Nephron (organoid): ENCODE data around the gene MARS1.

ENCODE experiments used
- H3K27ac Mint-ChIP-seq, 3 experiments: 2 replicates each; pipeline ENCODE4 v1.8.0; 2020; ENCODE audit warnings: mixed read lengths in 3 of 3, mild to moderate bottlenecking in 2 of 3, moderate library complexity in 1 of 3
- H3K27me3 Mint-ChIP-seq: 2 replicates; pipeline ENCODE4 v1.8.0; 2021; ENCODE audit warnings: low read depth, mild to moderate bottlenecking, moderate library complexity, mixed read lengths
- H3K36me3 Mint-ChIP-seq: 2 replicates; pipeline ENCODE4 v1.8.0; 2020; ENCODE audit warnings: low read depth, mixed read lengths
- H3K4me1 Mint-ChIP-seq: 2 replicates; pipeline ENCODE4 v1.8.0; 2020; ENCODE audit warnings: mixed read lengths
- H3K4me3 Mint-ChIP-seq, 3 experiments: 2 replicates each; pipeline ENCODE4 v1.8.0; 2020; ENCODE audit warnings: mild to moderate bottlenecking in 3 of 3, mixed read lengths in 3 of 3, moderate library complexity in 2 of 3
- H3K9me3 Mint-ChIP-seq: 2 replicates; pipeline ENCODE4 v1.8.0; 2020; ENCODE audit warnings: mixed read lengths
- CTCF ChIP-seq, 3 experiments: fragments of 200-600 bp; sonication (generic); IDR thresholded peaks; one replicate each; pipeline ENCODE4 v1.5.0; 2021; ENCODE audit warnings: antibody characterized with exemption in 3 of 3; ENCODE audit not compliant: unreplicated experiment in 3 of 3

Gene MARS1

DNA sequence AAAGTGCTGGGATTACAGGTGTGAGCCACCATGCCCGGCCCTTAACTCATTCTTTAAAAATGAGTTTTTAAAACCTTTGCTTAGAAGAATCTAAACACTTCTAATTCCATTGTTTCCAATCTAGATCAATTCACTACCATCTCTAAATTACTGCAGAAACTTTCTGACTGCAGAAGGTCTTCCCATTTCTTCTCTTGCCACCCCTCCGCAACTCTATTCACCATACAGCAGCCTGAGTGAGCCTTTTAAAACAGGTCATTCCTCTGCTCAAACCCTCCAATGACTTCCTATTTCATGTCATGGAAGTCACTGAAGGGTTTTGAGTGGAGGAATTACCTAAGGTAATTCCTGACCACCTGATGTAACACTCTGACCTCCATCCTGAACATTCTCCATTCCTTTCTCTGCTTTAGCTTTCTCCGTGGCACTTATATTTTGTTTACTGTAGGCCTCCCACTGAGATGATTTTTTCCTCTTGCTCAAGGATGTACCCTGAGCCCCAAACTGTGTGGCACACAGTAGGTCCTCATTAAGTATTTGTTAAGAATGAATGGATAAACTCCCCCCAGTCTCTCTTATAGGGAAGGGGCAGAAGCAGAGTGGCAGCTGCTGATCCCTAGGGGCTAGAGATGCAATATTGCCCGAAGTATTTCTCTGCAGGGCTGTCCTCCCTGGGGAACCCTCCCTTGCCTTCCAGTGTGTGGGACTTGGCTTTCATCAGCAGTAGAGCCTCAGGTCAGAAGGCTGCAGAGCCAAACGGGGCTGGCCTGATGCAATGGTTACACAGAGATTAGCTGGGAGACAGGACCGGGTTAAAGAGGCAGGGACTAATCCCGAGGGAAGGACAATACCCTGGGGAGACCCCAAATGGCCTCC, 31.3 kb downstream of the MARS1 start:
- peaks cover 54% of the 10 kb centered on the region for H3K36me3 Mint-ChIP-seq
- no peak for TF ChIP-seq CTCF (IDR thresholded peaks at IDR 0.05; ENCODE audit: unreplicated experiment in 3 of 3)
- H3K4me3 Mint-ChIP-seq = peak overlapping the region; percentile 95 to 100 (median 98)
- H3K4me1 Mint-ChIP-seq = peaks cover 48% of the 10 kb centered on the region
- no peaks in the 10 kb centered on the region for H3K9me3 Mint-ChIP-seq
- H3K27me3 Mint-ChIP-seq = no peaks in the 10 kb centered on the region
- H3K27ac Mint-ChIP-seq = peak overlapping the region; percentile 99 to 100 (median 99)

DNA sequence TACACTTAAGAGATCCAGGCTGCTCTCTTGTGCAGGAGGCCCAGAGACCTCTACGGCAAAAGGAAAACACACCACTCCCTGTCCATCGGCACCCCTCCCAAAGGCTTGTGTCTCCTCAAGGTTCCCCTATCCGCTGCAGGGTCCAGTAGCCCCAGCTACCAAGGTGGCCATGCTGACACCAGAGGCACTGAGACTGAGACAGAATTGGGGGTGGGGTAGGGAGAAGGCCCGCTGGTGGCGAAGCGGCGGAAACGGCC, 31.9 kb downstream of the MARS1 start:
- peaks cover 53% of the 10 kb centered on the region for H3K4me1 Mint-ChIP-seq
- H3K36me3 Mint-ChIP-seq = peaks cover 53% of the 10 kb centered on the region
- peak overlapping the region; percentile 99 to 100 (median 99) for H3K27ac Mint-ChIP-seq
- no peaks in the 10 kb centered on the region for H3K9me3 Mint-ChIP-seq
- no peaks in the 10 kb centered on the region for H3K27me3 Mint-ChIP-seq
- peak overlapping the region; percentile 95 to 100 (median 98) for H3K4me3 Mint-ChIP-seq
- no peak for TF ChIP-seq CTCF (IDR thresholded peaks at IDR 0.05; ENCODE audit: unreplicated experiment in 3 of 3)

DNA sequence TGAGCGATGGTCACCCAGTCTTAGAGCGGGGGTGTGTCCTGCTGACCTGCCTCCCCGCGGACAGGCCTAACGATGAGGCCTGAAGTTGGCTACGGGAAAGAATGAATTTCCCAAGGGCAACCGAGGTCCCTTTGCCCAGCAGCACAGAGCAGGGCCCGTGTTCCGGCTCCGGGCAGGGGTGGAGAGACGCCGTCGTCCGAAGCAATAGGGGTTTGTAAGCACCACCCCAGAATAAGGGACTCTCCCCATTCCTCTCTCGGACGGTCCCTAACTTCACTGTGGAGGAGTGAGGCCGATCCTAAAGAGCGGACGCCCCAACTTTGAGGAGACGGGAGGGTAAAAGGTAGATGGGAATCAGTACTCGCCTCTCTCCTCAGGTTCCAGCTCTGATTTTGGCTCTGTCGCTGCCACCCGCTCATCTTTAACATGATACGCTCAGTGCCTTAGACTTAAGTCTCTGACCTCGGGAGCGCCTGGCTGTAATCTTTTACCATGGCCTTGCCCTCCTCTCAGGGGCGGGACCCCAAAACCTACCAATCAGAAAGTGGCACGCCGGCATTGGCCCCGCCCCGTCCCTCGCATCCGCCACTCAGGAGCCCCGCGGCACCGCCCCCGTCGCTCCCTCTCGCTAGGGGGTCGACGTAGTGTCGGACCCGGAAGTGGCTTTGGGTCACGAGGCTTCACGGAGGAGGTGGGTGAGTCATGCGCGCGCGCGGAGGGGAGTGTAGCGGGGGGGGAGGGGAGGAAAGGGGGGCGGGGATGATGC, 32.4 kb downstream of the MARS1 start, which contains the start of gene DDIT3:
DDIT3 (minus strand) TSS at position 462 of the 766 bp plus-strand sequence. CDS start 3,108 bp downstream, outside the sequence.
- Mint-ChIP-seq H3K27me3 (no peaks in the 10 kb centered on the region), H3K4me1 (peaks cover 53% of the 10 kb centered on the region), H3K36me3 (peaks cover 51% of the 10 kb centered on the region), H3K27ac (peak within 1 kb of the TSS; percentile 99 to 100 (median 99)), H3K9me3 (no peaks in the 10 kb centered on the region), H3K4me3 (peak within 1 kb of the TSS; percentile 95 to 100 (median 98))
- no peak for TF ChIP-seq CTCF (IDR thresholded peaks at IDR 0.05; ENCODE audit: unreplicated experiment in 3 of 3)

- H3K9me3 Mint-ChIP-seq = no peaks in the 10 kb centered on the region
- peaks cover 37% of the 10 kb centered on the region for H3K36me3 Mint-ChIP-seq
- TF ChIP-seq CTCF (IDR thresholded peaks at IDR 0.05; ENCODE audit: unreplicated experiment in 3 of 3) = peak in 1 of 3 experiments; percentile 9
- peak overlapping the region; percentile 95 to 100 (median 98) for H3K4me3 Mint-ChIP-seq
- H3K27me3 Mint-ChIP-seq = no peaks in the 10 kb centered on the region
- H3K4me1 Mint-ChIP-seq = peaks cover 53% of the 10 kb centered on the region
- peak overlapping the region; percentile 99 to 100 (median 99) for H3K27ac Mint-ChIP-seq
Observed at GRCh38 chr12:57521525-57522010, 33.7 kb downstream of the MARS1 start.

GRCh38 chr12:57522011-57522886, 34.4 kb downstream of the MARS1 start, which contains the start of gene MBD6:
Gene MBD6, plus strand, starts transcription at chr12:57522824. Its CDS starts 1,480 bp downstream, at chr12:57524304.
- H3K36me3 Mint-ChIP-seq = peaks cover 32% of the 10 kb centered on the region
- no peaks in the 10 kb centered on the region for H3K27me3 Mint-ChIP-seq
- peak within 1 kb of the TSS; percentile 99 to 100 (median 99) for H3K27ac Mint-ChIP-seq
- H3K4me3 Mint-ChIP-seq = peak within 1 kb of the TSS; percentile 98 to 100 (median 99)
- TF ChIP-seq CTCF (IDR thresholded peaks at IDR 0.05; ENCODE audit: unreplicated experiment in 3 of 3) = no peak
- peaks cover 53% of the 10 kb centered on the region for H3K4me1 Mint-ChIP-seq
- no peaks in the 10 kb centered on the region for H3K9me3 Mint-ChIP-seq
